ENCODE measurements around the gene VDR.

- TF ChIP-seq CTCF (IDR thresholded peaks at IDR 0.05; ENCODE audit: borderline replicate concordance, extremely low read depth, low read length, poor library complexity, severe bottlenecking) (no peak), EZH2 (IDR thresholded peaks at IDR 0.05; ENCODE audit: borderline replicate concordance, low read depth, low read length, severe bottlenecking) (no peak)
Observed at GRCh38 chr12:47852096-47852571, 52.7 kb downstream of the VDR start.

Measured in DND-41 (cell line).